Measurements from ENCODE around the gene NCBP3. TPM values are rescaled to one million over a fixed set of nuclear protein-coding genes. Genes with fewer than 3 reads are reported as not detected.

Gene NCBP3
- total and polyA plus RNA-seq, 9 of the 15 experiments (the other 6 are each of a cell fraction or from before 2014, with no cell fraction given) = 3.1 to 25.5 (median 20.5) TPM

DNA sequence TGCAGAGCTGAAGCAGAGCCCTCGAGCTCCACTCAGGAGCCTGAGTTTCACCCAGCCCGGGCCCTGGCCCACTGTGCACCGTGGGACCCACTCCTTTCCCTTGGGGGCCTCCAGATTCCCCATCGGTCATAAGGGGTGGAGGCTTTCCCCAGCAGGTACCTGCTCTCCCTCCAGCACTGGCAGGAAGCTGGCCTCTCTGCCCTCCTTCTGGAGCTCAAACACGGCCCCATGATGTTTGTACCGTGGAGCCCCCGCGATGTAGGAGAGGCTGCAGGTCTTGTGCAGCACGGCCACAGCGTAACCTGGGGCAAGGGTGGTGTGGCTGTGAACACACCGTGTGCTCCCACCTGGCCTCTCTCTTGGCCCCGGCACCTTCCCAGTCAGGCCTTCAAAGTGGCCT is 92.4 kb downstream of the NCBP3 start:
- Histone ChIP-seq H3K27ac (ENCODE audit: extremely low read depth, low read depth, low read length) (no peak overlapping the region), H3K9me1 (ENCODE audit: control insufficient read depth, insufficient read depth, low read length) (peaks cover 2% of the 10 kb centered on the region), H3K4me1 (replicated peaks in 1 of 2; ENCODE audit: control insufficient read depth in 2 of 2, insufficient read depth in 2 of 2, low read length in 2 of 2) (peaks cover 0 to 25% of the 10 kb centered on the region in 2 experiments; a peak in 3 of 5 replicates), H2AFZ (ENCODE audit: low read depth, low read length) (no peak overlapping the region), H3K4me2 (ENCODE audit: insufficient read depth, low read length) (no peak overlapping the region), H3K79me2 (ENCODE audit: control insufficient read depth, insufficient read depth, low read length) (no peaks in the 10 kb centered on the region), H3K27me3 (ENCODE audit: control insufficient read depth in 2 of 2, insufficient read depth in 2 of 2, low read length in 2 of 2) (peaks cover 0 to 21% of the 10 kb centered on the region in 2 experiments; a peak in 3 of 5 replicates), H3K9ac (ENCODE audit: insufficient read depth in 1 of 2, low read depth in 2 of 2, low read length in 2 of 2) (no peak overlapping the region; a peak in 1 of 4 replicates), H3K9me3 (replicated peaks; ENCODE audit: control insufficient read depth, insufficient read depth, low read depth, low read length) (no peaks in the 10 kb centered on the region), H4K20me1 (replicated peaks; ENCODE audit: control insufficient read depth, insufficient read depth, low read length) (no peaks in the 10 kb centered on the region), H3K4me3 (no peak overlapping the region), H3K36me3 (ENCODE audit: control insufficient read depth, insufficient read depth, low read length) (no peaks in the 10 kb centered on the region)
- TF ChIP-seq EHMT2 (IDR thresholded peaks at IDR 0.05) (no peak), FOXJ2 (tag; IDR thresholded peaks at IDR 0.05) (no peak), CHCHD3 (CRISPR knock-in tag; IDR thresholded peaks at IDR 0.05) (no peak), FOXK1 (CRISPR knock-in tag; IDR thresholded peaks at IDR 0.05; ENCODE audit: borderline replicate concordance) (no peak), NCOA4 (IDR thresholded peaks at IDR 0.05; ENCODE audit: partially characterized antibody) (no peak), MEF2A (IDR thresholded peaks at IDR 0.05; ENCODE audit: control insufficient read depth, low read depth, low read length) (no peak), COPS2 (conservative IDR thresholded peaks at IDR 0.05) (no peak), STAT5A (IDR thresholded peaks at IDR 0.05; ENCODE audit: borderline replicate concordance, low read length) (no peak), POLR2H (tag; IDR thresholded peaks at IDR 0.05; ENCODE audit: low read depth) (no peak), CXXC5 (CRISPR knock-in tag; IDR thresholded peaks at IDR 0.05) (no peak), ZSCAN29 (IDR thresholded peaks at IDR 0.05) (no peak)
- TF ChIP-seq, protein P1, sequence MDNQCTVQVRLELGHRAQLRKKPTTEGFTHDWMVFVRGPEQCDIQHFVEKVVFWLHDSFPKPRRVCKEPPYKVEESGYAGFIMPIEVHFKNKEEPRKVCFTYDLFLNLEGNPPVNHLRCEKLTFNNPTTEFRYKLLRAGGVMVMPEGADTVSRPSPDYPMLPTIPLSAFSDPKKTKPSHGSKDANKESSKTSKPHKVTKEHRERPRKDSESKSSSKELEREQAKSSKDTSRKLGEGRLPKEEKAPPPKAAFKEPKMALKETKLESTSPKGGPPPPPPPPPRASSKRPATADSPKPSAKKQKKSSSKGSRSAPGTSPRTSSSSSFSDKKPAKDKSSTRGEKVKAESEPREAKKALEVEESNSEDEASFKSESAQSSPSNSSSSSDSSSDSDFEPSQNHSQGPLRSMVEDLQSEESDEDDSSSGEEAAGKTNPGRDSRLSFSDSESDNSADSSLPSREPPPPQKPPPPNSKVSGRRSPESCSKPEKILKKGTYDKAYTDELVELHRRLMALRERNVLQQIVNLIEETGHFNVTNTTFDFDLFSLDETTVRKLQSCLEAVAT (IDR thresholded peaks at IDR 0.05) = no peak
- TF ChIP-seq, protein P2, sequence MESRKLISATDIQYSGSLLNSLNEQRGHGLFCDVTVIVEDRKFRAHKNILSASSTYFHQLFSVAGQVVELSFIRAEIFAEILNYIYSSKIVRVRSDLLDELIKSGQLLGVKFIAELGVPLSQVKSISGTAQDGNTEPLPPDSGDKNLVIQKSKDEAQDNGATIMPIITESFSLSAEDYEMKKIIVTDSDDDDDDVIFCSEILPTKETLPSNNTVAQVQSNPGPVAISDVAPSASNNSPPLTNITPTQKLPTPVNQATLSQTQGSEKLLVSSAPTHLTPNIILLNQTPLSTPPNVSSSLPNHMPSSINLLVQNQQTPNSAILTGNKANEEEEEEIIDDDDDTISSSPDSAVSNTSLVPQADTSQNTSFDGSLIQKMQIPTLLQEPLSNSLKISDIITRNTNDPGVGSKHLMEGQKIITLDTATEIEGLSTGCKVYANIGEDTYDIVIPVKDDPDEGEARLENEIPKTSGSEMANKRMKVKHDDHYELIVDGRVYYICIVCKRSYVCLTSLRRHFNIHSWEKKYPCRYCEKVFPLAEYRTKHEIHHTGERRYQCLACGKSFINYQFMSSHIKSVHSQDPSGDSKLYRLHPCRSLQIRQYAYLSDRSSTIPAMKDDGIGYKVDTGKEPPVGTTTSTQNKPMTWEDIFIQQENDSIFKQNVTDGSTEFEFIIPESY (CRISPR knock-in tag; IDR thresholded peaks at IDR 0.05) = no peak
- TF ChIP-seq, protein P3, sequence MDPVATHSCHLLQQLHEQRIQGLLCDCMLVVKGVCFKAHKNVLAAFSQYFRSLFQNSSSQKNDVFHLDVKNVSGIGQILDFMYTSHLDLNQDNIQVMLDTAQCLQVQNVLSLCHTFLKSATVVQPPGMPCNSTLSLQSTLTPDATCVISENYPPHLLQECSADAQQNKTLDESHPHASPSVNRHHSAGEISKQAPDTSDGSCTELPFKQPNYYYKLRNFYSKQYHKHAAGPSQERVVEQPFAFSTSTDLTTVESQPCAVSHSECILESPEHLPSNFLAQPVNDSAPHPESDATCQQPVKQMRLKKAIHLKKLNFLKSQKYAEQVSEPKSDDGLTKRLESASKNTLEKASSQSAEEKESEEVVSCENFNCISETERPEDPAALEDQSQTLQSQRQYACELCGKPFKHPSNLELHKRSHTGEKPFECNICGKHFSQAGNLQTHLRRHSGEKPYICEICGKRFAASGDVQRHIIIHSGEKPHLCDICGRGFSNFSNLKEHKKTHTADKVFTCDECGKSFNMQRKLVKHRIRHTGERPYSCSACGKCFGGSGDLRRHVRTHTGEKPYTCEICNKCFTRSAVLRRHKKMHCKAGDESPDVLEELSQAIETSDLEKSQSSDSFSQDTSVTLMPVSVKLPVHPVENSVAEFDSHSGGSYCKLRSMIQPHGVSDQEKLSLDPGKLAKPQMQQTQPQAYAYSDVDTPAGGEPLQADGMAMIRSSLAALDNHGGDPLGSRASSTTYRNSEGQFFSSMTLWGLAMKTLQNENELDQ (CRISPR knock-in tag; IDR thresholded peaks at IDR 0.05; ENCODE audit: borderline replicate concordance) = no peak
- TF ChIP-seq, protein P4, sequence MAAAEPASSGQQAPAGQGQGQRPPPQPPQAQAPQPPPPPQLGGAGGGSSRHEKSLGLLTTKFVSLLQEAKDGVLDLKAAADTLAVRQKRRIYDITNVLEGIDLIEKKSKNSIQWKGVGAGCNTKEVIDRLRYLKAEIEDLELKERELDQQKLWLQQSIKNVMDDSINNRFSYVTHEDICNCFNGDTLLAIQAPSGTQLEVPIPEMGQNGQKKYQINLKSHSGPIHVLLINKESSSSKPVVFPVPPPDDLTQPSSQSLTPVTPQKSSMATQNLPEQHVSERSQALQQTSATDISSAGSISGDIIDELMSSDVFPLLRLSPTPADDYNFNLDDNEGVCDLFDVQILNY (CRISPR knock-in tag; IDR thresholded peaks at IDR 0.05) = no peak
- no peak for DNase-seq (ENCODE audit: extremely low read depth in 1 of 4, low spot score in 3 of 4)
- 30% methylated on average over 8 of the region's 12 CpGs for WGBS (ENCODE audit: insufficient coverage, low coverage, missing lambda C conversion rate)
- in situ Hi-C loops (cut with MboI) = no loop called here
- ChIA-PET POLR2A (interaction anchor here (0.6 kb wide), 1 partner anchor 18 kb away, joined by 4 read pairs; no protein-coding TSS in a partner anchor), CTCF (ENCODE audit: low intra/inter-chr PET ratio) (no interaction called here)
- no TSS peak for BruUV-seq (replicated peaks)
- intact Hi-C loops (cut with micrococcal nuclease) = no loop called here
- no peak for FAIRE-seq
- no peak for ATAC-seq
